ENCODE data around the gene RAB11B.
"Not testable (repeated sequence)": the region's sequence is repeated elsewhere in the genome, so short reads cannot be mapped to it uniquely, and the experiment has no call there.

The RAB11B gene

GRCh38 chr19:8429826-8430225 is 39.7 kb downstream of the RAB11B start:
- DNase-seq (ENCODE audit: low spot score) (no peak), ATAC-seq (ENCODE audit: low read depth) (no peak)
- Histone ChIP-seq H3K27ac (ENCODE audit: poor library complexity, severe bottlenecking) (no peak overlapping the region), H3K4me3 (ENCODE audit: severe bottlenecking) (no peak overlapping the region), H3K9me3 (ENCODE audit: severe bottlenecking) (no peaks in the 10 kb centered on the region), H3K27me3 (ENCODE audit: insufficient read depth, poor library complexity, severe bottlenecking) (no peaks in the 10 kb centered on the region), H3K4me1 (ENCODE audit: insufficient read depth, poor library complexity, severe bottlenecking) (no peaks in the 10 kb centered on the region), H3K36me3 (ENCODE audit: low read depth) (no peaks in the 10 kb centered on the region)
- TF ChIP-seq, protein P1, sequence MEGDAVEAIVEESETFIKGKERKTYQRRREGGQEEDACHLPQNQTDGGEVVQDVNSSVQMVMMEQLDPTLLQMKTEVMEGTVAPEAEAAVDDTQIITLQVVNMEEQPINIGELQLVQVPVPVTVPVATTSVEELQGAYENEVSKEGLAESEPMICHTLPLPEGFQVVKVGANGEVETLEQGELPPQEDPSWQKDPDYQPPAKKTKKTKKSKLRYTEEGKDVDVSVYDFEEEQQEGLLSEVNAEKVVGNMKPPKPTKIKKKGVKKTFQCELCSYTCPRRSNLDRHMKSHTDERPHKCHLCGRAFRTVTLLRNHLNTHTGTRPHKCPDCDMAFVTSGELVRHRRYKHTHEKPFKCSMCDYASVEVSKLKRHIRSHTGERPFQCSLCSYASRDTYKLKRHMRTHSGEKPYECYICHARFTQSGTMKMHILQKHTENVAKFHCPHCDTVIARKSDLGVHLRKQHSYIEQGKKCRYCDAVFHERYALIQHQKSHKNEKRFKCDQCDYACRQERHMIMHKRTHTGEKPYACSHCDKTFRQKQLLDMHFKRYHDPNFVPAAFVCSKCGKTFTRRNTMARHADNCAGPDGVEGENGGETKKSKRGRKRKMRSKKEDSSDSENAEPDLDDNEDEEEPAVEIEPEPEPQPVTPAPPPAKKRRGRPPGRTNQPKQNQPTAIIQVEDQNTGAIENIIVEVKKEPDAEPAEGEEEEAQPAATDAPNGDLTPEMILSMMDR (IDR thresholded peaks at IDR 0.05; ENCODE audit: poor library complexity, severe bottlenecking) = no peak

DNA sequence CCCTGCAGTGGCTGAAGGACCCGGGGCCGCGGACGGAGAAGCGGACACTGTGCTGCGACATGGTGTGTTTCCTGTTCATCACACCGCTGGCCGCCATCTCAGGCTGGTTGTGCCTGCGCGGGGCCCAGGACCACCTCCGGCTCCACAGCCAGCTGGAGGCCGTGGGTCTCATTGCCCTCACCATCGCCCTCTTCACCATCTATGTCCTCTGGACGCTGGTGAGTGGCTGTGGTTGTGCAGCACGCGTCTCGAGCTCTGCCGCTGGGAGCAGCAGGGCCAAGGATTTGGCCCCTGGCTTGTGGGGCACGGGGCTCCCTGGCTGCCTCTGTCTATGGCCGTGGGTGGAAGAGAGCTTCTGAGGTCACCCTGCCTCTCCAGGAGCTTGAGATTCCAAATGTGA is 40.5 kb downstream of the RAB11B start:
- no peaks in the 10 kb centered on the region for H3K36me3 ChIP-seq (ENCODE audit: low read depth)
- TF ChIP-seq, protein P1 (IDR thresholded peaks at IDR 0.05; ENCODE audit: poor library complexity, severe bottlenecking) = no peak
- no peak overlapping the region for H3K4me3 ChIP-seq (ENCODE audit: severe bottlenecking)
- no peak for DNase-seq (ENCODE audit: low spot score)
- no peak for ATAC-seq (ENCODE audit: low read depth)
- no peaks in the 10 kb centered on the region for H3K4me1 ChIP-seq (ENCODE audit: insufficient read depth, poor library complexity, severe bottlenecking)
- no peak overlapping the region for H3K27ac ChIP-seq (ENCODE audit: poor library complexity, severe bottlenecking)
- H3K27me3 ChIP-seq (ENCODE audit: insufficient read depth, poor library complexity, severe bottlenecking) = no peaks in the 10 kb centered on the region
- H3K9me3 ChIP-seq (ENCODE audit: severe bottlenecking) = no peaks in the 10 kb centered on the region

DNA sequence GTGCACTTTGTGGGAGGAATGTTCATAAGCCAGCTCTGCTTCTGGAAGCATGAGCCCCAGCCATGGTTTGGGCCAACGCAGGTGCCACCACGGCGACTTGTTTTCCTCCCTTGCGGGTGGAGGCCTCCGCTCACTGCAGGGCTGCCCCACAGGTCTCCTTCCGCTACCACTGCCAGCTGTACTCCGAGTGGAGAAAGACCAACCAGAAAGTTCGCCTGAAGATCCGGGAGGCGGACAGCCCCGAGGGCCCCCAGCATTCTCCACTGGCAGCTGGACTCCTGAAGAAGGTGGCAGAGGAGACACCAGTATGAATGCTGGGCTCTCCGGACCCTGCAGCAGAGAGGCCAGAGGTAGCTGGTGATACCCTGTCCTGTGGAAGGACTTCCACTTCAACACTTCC is 48.1 kb downstream of the RAB11B start:
- DNase-seq (ENCODE audit: low spot score) = no peak
- H3K9me3 ChIP-seq (ENCODE audit: severe bottlenecking) = no peaks in the 10 kb centered on the region
- no peaks in the 10 kb centered on the region for H3K27me3 ChIP-seq (ENCODE audit: insufficient read depth, poor library complexity, severe bottlenecking)
- ATAC-seq (ENCODE audit: low read depth) = no peak
- TF ChIP-seq, protein P1 (IDR thresholded peaks at IDR 0.05; ENCODE audit: poor library complexity, severe bottlenecking) = no peak
- no peaks in the 10 kb centered on the region for H3K36me3 ChIP-seq (ENCODE audit: low read depth)
- no peaks in the 10 kb centered on the region for H3K4me1 ChIP-seq (ENCODE audit: insufficient read depth, poor library complexity, severe bottlenecking)
- H3K4me3 ChIP-seq (ENCODE audit: severe bottlenecking) = no peak overlapping the region
- H3K27ac ChIP-seq (ENCODE audit: poor library complexity, severe bottlenecking) = no peak overlapping the region

DNA sequence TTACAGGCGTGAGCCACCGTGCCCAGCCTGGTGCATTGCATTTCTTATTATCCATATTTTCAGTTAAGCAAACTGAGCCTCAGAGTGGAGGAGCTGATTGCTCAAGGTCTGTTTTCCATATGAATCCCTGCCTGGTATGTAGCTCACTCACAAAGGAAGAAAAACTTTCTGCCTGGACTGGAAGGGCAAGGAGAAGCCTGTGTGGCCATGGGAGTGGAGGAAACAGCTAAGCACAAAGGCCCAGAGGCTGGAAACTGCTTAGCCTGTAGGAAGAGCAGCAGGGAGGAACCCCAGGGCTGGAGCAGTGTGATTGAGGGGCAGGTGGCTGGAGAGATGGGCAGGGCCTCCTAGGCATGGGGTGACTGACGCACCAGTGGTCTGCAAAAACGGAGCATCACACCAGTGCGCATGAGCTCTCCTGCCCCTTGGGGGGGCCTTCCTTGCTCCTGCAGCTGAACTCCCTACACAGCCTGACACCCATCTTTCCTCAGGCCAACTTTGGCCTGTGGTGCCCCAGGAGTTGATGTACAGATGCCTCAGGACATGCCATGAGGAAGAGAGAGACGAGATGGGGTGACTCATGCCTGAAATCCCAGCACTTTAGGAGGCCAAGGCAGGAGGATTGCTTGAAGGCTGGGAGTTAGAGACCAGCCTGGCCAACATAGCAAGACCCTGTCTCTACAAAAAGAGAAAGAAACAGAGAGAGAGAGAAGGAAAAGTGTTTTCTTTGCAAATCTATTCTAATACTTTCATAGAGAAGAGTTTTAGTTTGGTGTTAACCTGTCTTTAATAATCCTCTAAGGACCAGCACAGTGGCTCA is 51.8 kb downstream of the RAB11B start:
- Histone ChIP-seq H3K9me3 (ENCODE audit: severe bottlenecking) (no peaks in the 10 kb centered on the region), H3K4me1 (ENCODE audit: insufficient read depth, poor library complexity, severe bottlenecking) (peaks cover 10% of the 10 kb centered on the region), H3K4me3 (ENCODE audit: severe bottlenecking) (no peak overlapping the region), H3K36me3 (ENCODE audit: low read depth) (peaks cover 11% of the 10 kb centered on the region), H3K27me3 (ENCODE audit: insufficient read depth, poor library complexity, severe bottlenecking) (no peaks in the 10 kb centered on the region), H3K27ac (ENCODE audit: poor library complexity, severe bottlenecking) (no peak overlapping the region)
- TF ChIP-seq, protein P1 (IDR thresholded peaks at IDR 0.05; ENCODE audit: poor library complexity, severe bottlenecking) = no peak
- no peak for DNase-seq (ENCODE audit: low spot score)
- no peak for ATAC-seq (ENCODE audit: low read depth)

DNA sequence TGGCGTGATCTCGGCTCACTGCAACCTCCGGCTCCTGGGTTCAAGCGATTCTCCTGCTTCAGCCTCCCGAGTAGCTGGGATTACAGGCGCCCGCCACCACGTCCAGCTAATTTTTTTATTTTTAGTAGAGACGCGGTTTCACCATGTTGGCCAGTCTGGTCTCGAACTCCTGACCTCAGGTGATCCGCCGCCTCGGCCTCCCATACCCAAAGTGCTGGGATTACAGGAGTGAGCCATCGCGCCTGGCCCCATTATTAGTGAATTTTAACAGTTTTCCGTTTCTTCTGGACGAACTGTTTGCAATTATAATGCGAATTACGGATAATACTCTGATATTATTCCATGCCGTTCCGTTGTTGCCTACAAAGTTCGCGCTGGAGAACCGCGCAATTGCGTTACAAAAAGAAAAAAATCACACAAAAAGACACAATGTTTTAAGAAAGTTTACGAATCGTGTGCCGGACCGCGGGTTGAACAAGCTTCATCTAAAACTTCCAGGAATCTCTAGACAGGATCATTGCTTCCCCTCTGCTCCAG is 54.0 kb downstream of the RAB11B start:
- Histone ChIP-seq H3K36me3 (ENCODE audit: low read depth) (peaks cover 29% of the 10 kb centered on the region), H3K4me3 (ENCODE audit: severe bottlenecking) (peak overlapping the region; percentile 82), H3K4me1 (ENCODE audit: insufficient read depth, poor library complexity, severe bottlenecking) (peaks cover 20% of the 10 kb centered on the region), H3K27ac (ENCODE audit: poor library complexity, severe bottlenecking) (peak overlapping the region; percentile 66)
- H3K9me3 ChIP-seq (ENCODE audit: severe bottlenecking); H3K27me3 ChIP-seq (ENCODE audit: insufficient read depth, poor library complexity, severe bottlenecking); DNase-seq (ENCODE audit: low spot score); ATAC-seq (ENCODE audit: low read depth): not testable (repeated sequence)
